NCI-H187 treated with DMSO at 0.1 percent for 48 hours (cell line): Measurements from ENCODE around the gene SNCB.

Experiments used
- DNase-seq: peaks from one replicate; lab custom pipeline; 2025; lab: John Stamatoyannopoulos, UW

The SNCB gene

GRCh38 chr5:176644294-176644693 is 14.0 kb upstream of the SNCB start:
- no peak for DNase-seq

GRCh38 chr5:176643491-176644219 is 13.3 kb upstream of the SNCB start:
- no peak for DNase-seq

- no peak for DNase-seq
Measured at GRCh38 chr5:176642675-176643490, 12.5 kb upstream of the SNCB start.

GRCh38 chr5:176640616-176641015 is 10.3 kb upstream of the SNCB start:
- no peak for DNase-seq

- DNase-seq, result no peak
Measured at GRCh38 chr5:176639981-176640380, 9.6 kb upstream of the SNCB start.

GRCh38 chr5:176639208-176639607 is 8.9 kb upstream of the SNCB start:
- DNase-seq, result no peak

- no peak for DNase-seq
Measured at GRCh38 chr5:176638437-176638836, 8.1 kb upstream of the SNCB start.

- DNase-seq, result no peak
Measured at GRCh38 chr5:176637556-176637955, 7.2 kb upstream of the SNCB start.

- no peak for DNase-seq
Measured at GRCh38 chr5:176636426-176636825, 6.1 kb upstream of the SNCB start.

- no peak for DNase-seq
Measured at GRCh38 chr5:176633598-176633997, 3.3 kb upstream of the SNCB start.

GRCh38 chr5:176632745-176633144 is 2.4 kb upstream of the SNCB start:
- DNase-seq, result no peak

- no peak for DNase-seq
Measured at GRCh38 chr5:176631383-176632200, 1.3 kb upstream of the SNCB start.

- no peak for DNase-seq
Measured at GRCh38 chr5:176630681-176631222, 418 bp upstream of the SNCB start.

GRCh38 chr5:176629317-176629852 is 949 bp downstream of the SNCB start:
- DNase-seq, result no peak

- DNase-seq, result no peak
Measured at GRCh38 chr5:176628406-176629228, 1.7 kb downstream of the SNCB start.

- no peak for DNase-seq
Measured at GRCh38 chr5:176627582-176627981, 2.8 kb downstream of the SNCB start.

- no peak for DNase-seq
Measured at GRCh38 chr5:176626876-176627236, 3.5 kb downstream of the SNCB start.

- DNase-seq, result no peak
Measured at GRCh38 chr5:176625966-176626875, 4.1 kb downstream of the SNCB start.

- no peak for DNase-seq
Measured at GRCh38 chr5:176625512-176625911, 4.8 kb downstream of the SNCB start.

GRCh38 chr5:176624938-176625337 is 5.4 kb downstream of the SNCB start:
- no peak for DNase-seq
